ENCODE data around the gene KCNJ11. TPM values are rescaled to one million over a fixed set of nuclear protein-coding genes. Genes with fewer than 3 reads are reported as not detected.

The KCNJ11 gene
- polyA plus RNA-seq, 1 donor (not counting 4 experiments of a cell fraction or from before 2014, with no cell fraction given), result 0.03 TPM

DNA sequence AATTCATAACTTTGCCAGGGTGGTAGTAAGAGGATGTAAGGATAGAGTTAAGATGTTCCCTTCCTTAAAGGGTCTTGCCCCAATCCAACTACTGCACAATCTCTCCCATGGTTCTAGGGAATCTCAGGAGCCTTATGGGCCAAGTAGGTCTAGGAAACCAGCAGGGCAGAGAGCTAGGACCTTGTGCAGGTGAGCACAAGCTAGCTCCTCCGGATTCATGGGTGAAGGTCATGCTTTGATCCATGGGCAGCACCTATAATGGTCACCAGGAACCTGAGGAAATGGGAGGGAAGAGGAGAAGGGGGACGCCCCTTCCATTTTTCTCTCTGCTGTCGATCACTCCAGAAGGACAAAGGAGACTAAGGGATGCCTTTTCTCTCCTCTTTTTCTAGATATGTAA lies 16.8 kb downstream of the KCNJ11 start:
- Histone ChIP-seq H3K27me3 (ENCODE audit: control insufficient read depth, extremely low read depth, insufficient read depth, low read length) (no peaks in the 10 kb centered on the region), H3K4me1 (ENCODE audit: control insufficient read depth, extremely low read depth, insufficient read depth, low read length) (no peaks in the 10 kb centered on the region), H3K9me1 (ENCODE audit: control insufficient read depth, extremely low read depth, insufficient read depth, low read length) (no peaks in the 10 kb centered on the region), H3K27ac (ENCODE audit: control insufficient read depth, insufficient read depth, low read length) (no peak overlapping the region), H2AFZ (ENCODE audit: control insufficient read depth, low read length) (no peak overlapping the region), H4K20me1 (ENCODE audit: control insufficient read depth, extremely low read depth, insufficient read depth, low read length) (no peaks in the 10 kb centered on the region), H3K36me3 (ENCODE audit: control insufficient read depth in 2 of 2, extremely low read depth in 1 of 2, insufficient read depth in 2 of 2, low read length in 2 of 2) (peaks cover 18 to 40% of the 10 kb centered on the region in 2 experiments), H3K4me3 (ENCODE audit: control insufficient read depth in 2 of 3, extremely low read depth in 1 of 3, insufficient read depth in 2 of 3, low read depth in 1 of 3, low read length in 3 of 3) (no peak overlapping the region), H3K79me2 (ENCODE audit: control insufficient read depth, insufficient read depth, low read length) (no peaks in the 10 kb centered on the region), H3K9me3 (ENCODE audit: control insufficient read depth, low read depth, low read length) (peaks cover 34% of the 10 kb centered on the region), H3K9ac (ENCODE audit: control insufficient read depth, extremely low read depth, insufficient read depth, low read length) (no peak overlapping the region), H3K4me2 (ENCODE audit: control insufficient read depth, extremely low read depth, insufficient read depth, low read depth, low read length) (no peak overlapping the region)
- dilution Hi-C loops (cut with MboI; ENCODE audit: extremely low pct_ligation_motif_present, low sequenced_read_pairs), result no loop called here
- FAIRE-seq, result no peak
- no peak for TF ChIP-seq EZH2 (IDR thresholded peaks at IDR 0.05; ENCODE audit: low read length)
- TF ChIP-seq, protein P1, sequence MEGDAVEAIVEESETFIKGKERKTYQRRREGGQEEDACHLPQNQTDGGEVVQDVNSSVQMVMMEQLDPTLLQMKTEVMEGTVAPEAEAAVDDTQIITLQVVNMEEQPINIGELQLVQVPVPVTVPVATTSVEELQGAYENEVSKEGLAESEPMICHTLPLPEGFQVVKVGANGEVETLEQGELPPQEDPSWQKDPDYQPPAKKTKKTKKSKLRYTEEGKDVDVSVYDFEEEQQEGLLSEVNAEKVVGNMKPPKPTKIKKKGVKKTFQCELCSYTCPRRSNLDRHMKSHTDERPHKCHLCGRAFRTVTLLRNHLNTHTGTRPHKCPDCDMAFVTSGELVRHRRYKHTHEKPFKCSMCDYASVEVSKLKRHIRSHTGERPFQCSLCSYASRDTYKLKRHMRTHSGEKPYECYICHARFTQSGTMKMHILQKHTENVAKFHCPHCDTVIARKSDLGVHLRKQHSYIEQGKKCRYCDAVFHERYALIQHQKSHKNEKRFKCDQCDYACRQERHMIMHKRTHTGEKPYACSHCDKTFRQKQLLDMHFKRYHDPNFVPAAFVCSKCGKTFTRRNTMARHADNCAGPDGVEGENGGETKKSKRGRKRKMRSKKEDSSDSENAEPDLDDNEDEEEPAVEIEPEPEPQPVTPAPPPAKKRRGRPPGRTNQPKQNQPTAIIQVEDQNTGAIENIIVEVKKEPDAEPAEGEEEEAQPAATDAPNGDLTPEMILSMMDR (optimal IDR thresholded peaks at IDR 0.05 in 1 of 3, IDR thresholded peaks at IDR 0.05 in 1 of 3, conservative IDR thresholded peaks at IDR 0.05 in 1 of 3; ENCODE audit: extremely low read depth in 1 of 3, insufficient read depth in 2 of 3, low read length in 3 of 3), result no peak
- DNase-seq (ENCODE audit: low read depth, low spot score), result no peak

DNA sequence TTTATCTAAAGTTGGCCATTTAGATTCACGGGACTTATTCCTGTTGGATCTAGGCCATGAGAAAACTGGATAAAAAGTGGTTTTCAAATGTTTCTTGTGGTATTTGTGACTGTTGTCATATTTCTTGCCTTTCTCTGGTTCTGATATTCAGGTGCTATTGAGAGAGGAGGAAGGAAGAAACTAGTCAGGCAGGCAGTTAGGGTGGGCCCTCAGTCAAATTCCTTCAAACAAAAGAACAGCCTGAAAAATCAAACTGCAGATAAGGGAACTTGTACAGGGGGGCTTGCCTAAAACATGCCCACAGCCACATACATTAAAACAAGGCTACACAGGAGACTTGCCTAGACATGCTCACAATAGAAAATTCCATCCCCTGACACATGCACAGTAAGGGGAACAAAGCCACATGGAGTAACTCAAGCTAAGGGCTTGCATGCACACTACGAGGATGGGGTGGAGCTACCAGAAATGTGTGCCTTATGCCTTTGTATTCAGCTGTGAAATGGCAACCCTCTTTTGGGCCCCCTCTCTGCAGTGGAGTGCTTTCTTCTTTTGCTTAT lies 18.7 kb downstream of the KCNJ11 start:
- Histone ChIP-seq H3K4me2 (ENCODE audit: control insufficient read depth, extremely low read depth, insufficient read depth, low read depth, low read length) (no peak overlapping the region), H3K4me1 (ENCODE audit: control insufficient read depth, extremely low read depth, insufficient read depth, low read length) (no peaks in the 10 kb centered on the region), H3K36me3 (ENCODE audit: control insufficient read depth in 2 of 2, extremely low read depth in 1 of 2, insufficient read depth in 2 of 2, low read length in 2 of 2) (peaks cover 18 to 40% of the 10 kb centered on the region in 2 experiments), H3K27ac (ENCODE audit: control insufficient read depth, insufficient read depth, low read length) (no peak overlapping the region), H3K9me3 (ENCODE audit: control insufficient read depth, low read depth, low read length) (peaks cover 34% of the 10 kb centered on the region), H3K79me2 (ENCODE audit: control insufficient read depth, insufficient read depth, low read length) (no peaks in the 10 kb centered on the region), H2AFZ (ENCODE audit: control insufficient read depth, low read length) (no peak overlapping the region), H3K9ac (ENCODE audit: control insufficient read depth, extremely low read depth, insufficient read depth, low read length) (no peak overlapping the region), H3K4me3 (ENCODE audit: control insufficient read depth in 2 of 3, extremely low read depth in 1 of 3, insufficient read depth in 2 of 3, low read depth in 1 of 3, low read length in 3 of 3) (no peak overlapping the region), H3K27me3 (ENCODE audit: control insufficient read depth, extremely low read depth, insufficient read depth, low read length) (no peaks in the 10 kb centered on the region), H3K9me1 (ENCODE audit: control insufficient read depth, extremely low read depth, insufficient read depth, low read length) (no peaks in the 10 kb centered on the region), H4K20me1 (ENCODE audit: control insufficient read depth, extremely low read depth, insufficient read depth, low read length) (no peaks in the 10 kb centered on the region)
- DNase-seq (ENCODE audit: low read depth, low spot score), result no peak
- peak; percentile 9 for FAIRE-seq
- dilution Hi-C loops (cut with MboI; ENCODE audit: extremely low pct_ligation_motif_present, low sequenced_read_pairs), result no loop called here
- TF ChIP-seq EZH2 (IDR thresholded peaks at IDR 0.05; ENCODE audit: low read length), result no peak

DNA sequence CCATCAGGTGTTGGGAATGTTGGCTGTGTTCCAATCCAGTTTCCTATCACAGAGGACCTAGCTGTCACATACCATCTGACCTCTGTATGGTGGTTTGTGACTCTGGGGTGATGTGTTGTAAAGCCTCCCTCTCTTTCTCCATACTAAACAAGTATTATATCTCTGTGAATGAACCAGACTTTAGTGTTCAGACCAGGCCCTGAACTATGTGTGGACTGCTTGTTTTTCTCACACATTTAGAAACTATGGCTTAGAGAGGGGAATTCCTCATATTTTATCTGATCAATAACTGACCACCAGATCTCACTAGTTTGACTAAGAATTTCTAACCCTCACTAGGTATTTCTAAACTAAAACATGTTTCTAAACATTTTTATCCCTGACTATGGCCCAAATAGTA lies 19.4 kb downstream of the KCNJ11 start:
- DNase-seq (ENCODE audit: low read depth, low spot score) (no peak), FAIRE-seq (no peak)
- no peak overlapping the region for H3K27ac ChIP-seq (ENCODE audit: control insufficient read depth, insufficient read depth, low read length)
- H3K4me1 ChIP-seq (ENCODE audit: control insufficient read depth, extremely low read depth, insufficient read depth, low read length), result no peaks in the 10 kb centered on the region
- H3K9me1 ChIP-seq (ENCODE audit: control insufficient read depth, extremely low read depth, insufficient read depth, low read length), result no peaks in the 10 kb centered on the region
- dilution Hi-C loops (cut with MboI; ENCODE audit: extremely low pct_ligation_motif_present, low sequenced_read_pairs), result no loop called here
- no peaks in the 10 kb centered on the region for H4K20me1 ChIP-seq (ENCODE audit: control insufficient read depth, extremely low read depth, insufficient read depth, low read length)
- H3K9ac ChIP-seq (ENCODE audit: control insufficient read depth, extremely low read depth, insufficient read depth, low read length), result no peak overlapping the region
- TF ChIP-seq, protein P1 (optimal IDR thresholded peaks at IDR 0.05 in 1 of 3, IDR thresholded peaks at IDR 0.05 in 1 of 3, conservative IDR thresholded peaks at IDR 0.05 in 1 of 3; ENCODE audit: extremely low read depth in 1 of 3, insufficient read depth in 2 of 3, low read length in 3 of 3), result no peak
- TF ChIP-seq EZH2 (IDR thresholded peaks at IDR 0.05; ENCODE audit: low read length), result no peak
- no peak overlapping the region for H3K4me3 ChIP-seq (ENCODE audit: control insufficient read depth in 2 of 3, extremely low read depth in 1 of 3, insufficient read depth in 2 of 3, low read depth in 1 of 3, low read length in 3 of 3)
- H3K36me3 ChIP-seq (ENCODE audit: control insufficient read depth in 2 of 2, extremely low read depth in 1 of 2, insufficient read depth in 2 of 2, low read length in 2 of 2), result peaks cover 18 to 40% of the 10 kb centered on the region in 2 experiments
- no peaks in the 10 kb centered on the region for H3K79me2 ChIP-seq (ENCODE audit: control insufficient read depth, insufficient read depth, low read length)
- H3K27me3 ChIP-seq (ENCODE audit: control insufficient read depth, extremely low read depth, insufficient read depth, low read length), result no peaks in the 10 kb centered on the region
- H2AFZ ChIP-seq (ENCODE audit: control insufficient read depth, low read length), result no peak overlapping the region
- no peak overlapping the region for H3K4me2 ChIP-seq (ENCODE audit: control insufficient read depth, extremely low read depth, insufficient read depth, low read depth, low read length)
- H3K9me3 ChIP-seq (ENCODE audit: control insufficient read depth, low read depth, low read length), result peaks cover 34% of the 10 kb centered on the region
